ENCODE data around the gene NAGK.

NAGK gene

DNA sequence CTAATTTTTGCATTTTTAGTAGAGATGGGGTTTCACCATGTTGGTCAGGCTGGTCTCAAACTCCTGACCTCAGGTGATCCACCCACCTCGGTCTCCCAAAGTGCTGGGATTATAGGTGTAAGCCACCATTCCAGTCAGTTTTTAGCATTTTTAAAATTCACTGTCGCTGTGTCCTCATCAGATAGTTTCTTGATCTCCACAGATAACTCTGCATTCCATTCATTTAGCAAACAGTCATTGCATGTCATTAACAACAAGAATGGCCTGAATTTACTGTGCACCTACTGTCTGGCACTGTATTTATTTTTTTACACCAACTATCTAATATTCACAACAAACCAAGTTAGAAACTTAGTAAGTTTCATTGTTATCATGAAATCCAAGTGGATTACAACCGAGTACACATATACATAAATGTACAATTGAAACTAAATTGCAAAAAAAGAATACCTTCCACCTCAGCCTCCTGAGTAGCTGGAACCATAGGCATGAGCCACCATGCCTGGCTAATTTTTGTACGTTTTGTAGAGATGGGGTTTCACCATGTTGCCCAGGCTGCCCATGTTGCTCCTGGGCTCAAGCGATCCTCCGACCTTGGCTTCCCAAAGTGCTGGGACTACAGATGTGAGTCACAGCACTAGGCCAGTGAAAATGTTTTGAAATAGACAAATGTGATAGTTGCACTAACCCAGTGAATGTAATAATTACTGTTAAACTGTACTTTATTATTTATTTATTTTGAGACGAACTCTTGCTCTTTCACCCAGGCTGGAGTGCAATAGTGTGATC lies 57.3 kb downstream of the NAGK start:
- DNase-seq = no peak
- H3K27ac Mint-ChIP-seq = no peak overlapping the region
- H3K4me3 Mint-ChIP-seq = no peak overlapping the region
- H3K36me3 Mint-ChIP-seq (ENCODE audit: low read depth) = peaks cover 47% of the 10 kb centered on the region
- TF ChIP-seq, protein P1, sequence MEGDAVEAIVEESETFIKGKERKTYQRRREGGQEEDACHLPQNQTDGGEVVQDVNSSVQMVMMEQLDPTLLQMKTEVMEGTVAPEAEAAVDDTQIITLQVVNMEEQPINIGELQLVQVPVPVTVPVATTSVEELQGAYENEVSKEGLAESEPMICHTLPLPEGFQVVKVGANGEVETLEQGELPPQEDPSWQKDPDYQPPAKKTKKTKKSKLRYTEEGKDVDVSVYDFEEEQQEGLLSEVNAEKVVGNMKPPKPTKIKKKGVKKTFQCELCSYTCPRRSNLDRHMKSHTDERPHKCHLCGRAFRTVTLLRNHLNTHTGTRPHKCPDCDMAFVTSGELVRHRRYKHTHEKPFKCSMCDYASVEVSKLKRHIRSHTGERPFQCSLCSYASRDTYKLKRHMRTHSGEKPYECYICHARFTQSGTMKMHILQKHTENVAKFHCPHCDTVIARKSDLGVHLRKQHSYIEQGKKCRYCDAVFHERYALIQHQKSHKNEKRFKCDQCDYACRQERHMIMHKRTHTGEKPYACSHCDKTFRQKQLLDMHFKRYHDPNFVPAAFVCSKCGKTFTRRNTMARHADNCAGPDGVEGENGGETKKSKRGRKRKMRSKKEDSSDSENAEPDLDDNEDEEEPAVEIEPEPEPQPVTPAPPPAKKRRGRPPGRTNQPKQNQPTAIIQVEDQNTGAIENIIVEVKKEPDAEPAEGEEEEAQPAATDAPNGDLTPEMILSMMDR (IDR thresholded peaks at IDR 0.05) = no peak
- H3K27me3 Mint-ChIP-seq (ENCODE audit: low read depth, poor library complexity) = no peaks in the 10 kb centered on the region
- H3K4me1 Mint-ChIP-seq = peaks cover 21% of the 10 kb centered on the region
- peaks cover 10% of the 10 kb centered on the region for H3K9me3 Mint-ChIP-seq

- Mint-ChIP-seq H3K4me3 (no peak overlapping the region), H3K27me3 (ENCODE audit: low read depth, poor library complexity) (no peaks in the 10 kb centered on the region), H3K36me3 (ENCODE audit: low read depth) (peaks cover 39% of the 10 kb centered on the region), H3K27ac (no peak overlapping the region), H3K4me1 (peaks cover 21% of the 10 kb centered on the region), H3K9me3 (peaks cover 10% of the 10 kb centered on the region)
- TF ChIP-seq, protein P1 (IDR thresholded peaks at IDR 0.05) = no peak
- no peak for DNase-seq
These were observed 58.5 kb downstream of the NAGK start for GRCh38 chr2:71126957-71127356.
